Mesodermal cell (in vitro differentiated cells): ENCODE measurements around the gene ROGDI.
A peak's percentile ranks its signal among the peaks of the same experiment; 100 is the strongest.

ENCODE experiments used
- H3K27ac ChIP-seq: 2 replicates; pipeline ENCODE4 v1.7.0; 2013; ENCODE audit warnings: mild to moderate bottlenecking, low read depth, low read length, moderate library complexity; ENCODE audit not compliant: severe bottlenecking
- H3K36me3 ChIP-seq: 2 replicates; pipeline ENCODE4 v1.7.1; 2013; ENCODE audit warnings: mild to moderate bottlenecking, low read length, moderate library complexity; ENCODE audit not compliant: control insufficient read depth, insufficient read depth
- H3K4me1 ChIP-seq: one replicate; pipeline ENCODE4 v1.7.1; 2013; ENCODE audit warnings: mild to moderate bottlenecking, low read length; ENCODE audit not compliant: insufficient read depth, control insufficient read depth, poor library complexity, severe bottlenecking
- H3K4me3 ChIP-seq: 2 replicates; pipeline ENCODE4 v1.7.0; 2013; ENCODE audit warnings: low read length, control low read depth, mild to moderate bottlenecking; ENCODE audit not compliant: insufficient read depth, poor library complexity, severe bottlenecking; ENCODE audit errors: extremely low read depth
- H3K9me3 ChIP-seq: 2 replicates; pipeline ENCODE4 v1.7.1; 2013; ENCODE audit warnings: mild to moderate bottlenecking, low read length, moderate library complexity; ENCODE audit not compliant: control insufficient read depth
- WGBS, 2 experiments: methylation state at CpG; one replicate each; pipeline ENCODE4 v1.1.5; 2013; ENCODE audit warnings: missing lambda C conversion rate in 2 of 2; ENCODE audit not compliant: insufficient coverage in 2 of 2; 5-methylcytosine and 5-hydroxymethylcytosine counted together

ROGDI gene

DNA sequence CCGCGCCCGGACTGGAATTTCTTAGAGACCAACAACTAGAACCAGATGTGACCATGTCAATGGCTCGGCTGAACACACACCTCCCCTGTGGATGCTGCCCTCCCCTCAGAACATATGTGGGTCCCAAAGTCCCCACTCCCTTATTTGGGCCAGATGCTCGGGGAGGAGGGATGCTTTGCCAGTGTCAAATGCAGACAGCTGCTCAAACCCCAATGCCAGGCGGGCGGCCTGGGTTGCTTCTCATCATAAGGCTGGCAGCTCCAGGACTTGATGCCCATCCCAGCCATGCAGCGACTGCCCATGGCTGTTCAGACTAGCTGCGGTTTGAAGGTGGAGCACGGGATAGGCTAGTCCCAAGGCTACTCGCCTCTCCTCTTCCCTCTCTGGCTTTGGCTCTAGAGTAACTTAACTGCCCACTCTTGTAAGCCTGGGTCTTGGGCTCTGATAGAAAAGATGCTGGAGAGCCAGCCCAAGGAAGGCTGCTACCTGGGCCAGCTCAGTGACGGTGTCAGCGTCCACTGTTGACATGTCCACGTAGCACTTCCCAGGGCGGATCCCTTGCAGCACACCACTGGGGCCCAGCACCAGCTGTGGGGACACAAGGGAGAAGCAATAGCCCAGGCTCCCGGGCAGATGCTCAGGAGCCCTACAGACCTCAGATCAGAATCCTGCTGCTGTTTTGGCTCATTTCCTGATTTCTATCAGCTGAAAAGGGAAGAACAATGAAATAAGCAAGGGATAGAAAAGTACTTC is 11.0 kb upstream of the ROGDI start:
- Histone ChIP-seq H3K4me3 (no peak overlapping the region), H3K9me3 (no peaks in the 10 kb centered on the region), H3K27ac (no peak overlapping the region), H3K36me3 (peaks cover 87% of the 10 kb centered on the region), H3K4me1 (no peaks in the 10 kb centered on the region)
- 95 to 97% methylated on average over 12 to 13 of the region's 16 CpGs for WGBS, 2 experiments

DNA sequence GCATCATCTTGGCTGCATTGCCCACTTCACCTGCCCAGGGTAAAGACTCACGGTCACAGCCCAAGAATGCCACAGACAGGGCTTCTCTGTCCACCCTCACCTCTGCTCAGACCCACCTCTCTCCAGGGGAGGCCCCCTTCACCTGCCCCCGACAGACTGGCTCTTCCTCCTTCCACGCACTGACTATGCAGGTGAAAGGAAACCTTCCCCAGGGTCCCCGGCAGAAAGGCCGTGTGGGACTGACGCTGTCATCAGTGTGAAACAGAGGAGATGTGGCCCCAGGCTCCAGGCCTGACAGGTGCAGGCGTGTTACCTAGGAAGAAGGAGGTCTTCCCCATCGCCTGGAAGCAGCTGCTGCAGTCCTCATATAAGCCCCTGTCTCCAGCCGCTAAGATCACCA is 9.3 kb upstream of the ROGDI start:
- no peak overlapping the region for H3K4me3 ChIP-seq
- no peaks in the 10 kb centered on the region for H3K9me3 ChIP-seq
- no peak overlapping the region for H3K27ac ChIP-seq
- peaks cover 89% of the 10 kb centered on the region for H3K36me3 ChIP-seq
- H3K4me1 ChIP-seq, result no peaks in the 10 kb centered on the region
- WGBS, 2 experiments, result 96 to 100% methylated on average over 8 to 9 of the region's 9 CpGs

DNA sequence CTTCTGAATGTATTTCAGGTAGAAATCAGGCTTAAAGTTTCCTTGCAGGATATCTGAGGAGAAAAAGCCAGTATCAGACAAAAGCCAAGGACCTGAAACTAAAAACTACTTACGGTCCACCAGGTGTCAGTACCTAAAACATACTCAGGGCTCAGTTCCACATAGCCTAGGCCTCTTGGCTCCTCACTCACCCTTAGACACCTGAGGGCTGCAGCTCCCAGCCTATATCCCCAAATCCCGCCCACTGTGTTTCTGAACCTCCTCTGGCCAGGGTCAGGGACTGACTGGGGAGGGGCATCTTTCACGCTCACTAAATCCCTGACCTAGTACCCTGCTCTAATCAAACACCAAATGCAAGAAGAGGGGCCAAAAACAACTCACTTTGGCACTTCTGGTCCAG is 8.8 kb upstream of the ROGDI start:
- Histone ChIP-seq H3K4me3 (no peak overlapping the region), H3K27ac (no peak overlapping the region), H3K36me3 (peaks cover 90% of the 10 kb centered on the region), H3K9me3 (no peaks in the 10 kb centered on the region), H3K4me1 (no peaks in the 10 kb centered on the region)
- 67 to 100% methylated on average over 1 to 3 of the region's 3 CpGs for WGBS, 2 experiments

DNA sequence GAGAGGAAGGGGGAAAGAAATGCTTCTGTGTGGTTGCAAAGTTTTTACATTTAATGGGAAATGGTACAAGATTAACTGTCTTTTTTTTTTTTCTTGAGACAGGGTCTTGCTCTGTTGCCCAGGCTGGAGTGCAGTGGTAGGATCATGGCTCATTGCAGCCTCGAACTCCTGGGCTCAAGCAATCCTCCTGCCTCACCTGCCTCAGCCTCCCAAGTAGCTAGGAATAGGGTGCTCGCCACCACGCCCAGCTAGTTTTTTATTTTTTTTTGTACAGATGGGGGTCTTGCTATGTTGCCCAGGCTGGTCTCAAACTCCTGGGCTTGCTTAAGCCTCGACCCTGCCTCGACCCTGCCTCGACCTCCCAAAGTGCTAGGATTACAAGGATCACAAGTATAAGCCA is 3.8 kb upstream of the ROGDI start:
- H3K4me3 ChIP-seq, result no peak overlapping the region
- H3K27ac ChIP-seq, result no peak overlapping the region
- no peaks in the 10 kb centered on the region for H3K9me3 ChIP-seq
- H3K4me1 ChIP-seq, result peaks cover 18% of the 10 kb centered on the region
- 85 to 100% methylated on average over 3 to 4 of the region's 6 CpGs for WGBS, 2 experiments
- peaks cover 59% of the 10 kb centered on the region for H3K36me3 ChIP-seq

DNA sequence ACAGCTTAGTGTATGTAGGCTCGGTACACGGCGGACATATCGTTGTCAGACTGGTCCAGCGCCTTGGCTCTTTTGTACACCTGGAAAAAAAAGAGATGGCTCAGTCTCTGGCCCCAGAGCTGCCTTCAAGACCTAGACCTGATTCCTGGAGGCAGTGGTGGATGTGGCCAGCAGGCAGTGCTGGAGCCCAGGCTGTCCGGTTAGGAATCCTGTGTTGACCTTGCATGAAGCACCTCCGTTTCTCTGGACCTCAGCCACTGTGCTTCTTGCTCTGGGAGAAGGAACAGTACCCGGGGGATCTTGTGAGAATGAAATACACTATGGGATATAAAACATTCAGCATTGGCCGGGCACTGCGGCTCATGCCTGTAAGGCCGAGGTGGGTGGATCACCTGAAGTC is 2.8 kb upstream of the ROGDI start:
- Histone ChIP-seq H3K9me3 (no peaks in the 10 kb centered on the region), H3K36me3 (peaks cover 50% of the 10 kb centered on the region), H3K4me3 (no peak overlapping the region), H3K27ac (no peak overlapping the region), H3K4me1 (peaks cover 23% of the 10 kb centered on the region)
- 89 to 93% methylated on average over 5 to 11 of the region's 11 CpGs for WGBS, 2 experiments

DNA sequence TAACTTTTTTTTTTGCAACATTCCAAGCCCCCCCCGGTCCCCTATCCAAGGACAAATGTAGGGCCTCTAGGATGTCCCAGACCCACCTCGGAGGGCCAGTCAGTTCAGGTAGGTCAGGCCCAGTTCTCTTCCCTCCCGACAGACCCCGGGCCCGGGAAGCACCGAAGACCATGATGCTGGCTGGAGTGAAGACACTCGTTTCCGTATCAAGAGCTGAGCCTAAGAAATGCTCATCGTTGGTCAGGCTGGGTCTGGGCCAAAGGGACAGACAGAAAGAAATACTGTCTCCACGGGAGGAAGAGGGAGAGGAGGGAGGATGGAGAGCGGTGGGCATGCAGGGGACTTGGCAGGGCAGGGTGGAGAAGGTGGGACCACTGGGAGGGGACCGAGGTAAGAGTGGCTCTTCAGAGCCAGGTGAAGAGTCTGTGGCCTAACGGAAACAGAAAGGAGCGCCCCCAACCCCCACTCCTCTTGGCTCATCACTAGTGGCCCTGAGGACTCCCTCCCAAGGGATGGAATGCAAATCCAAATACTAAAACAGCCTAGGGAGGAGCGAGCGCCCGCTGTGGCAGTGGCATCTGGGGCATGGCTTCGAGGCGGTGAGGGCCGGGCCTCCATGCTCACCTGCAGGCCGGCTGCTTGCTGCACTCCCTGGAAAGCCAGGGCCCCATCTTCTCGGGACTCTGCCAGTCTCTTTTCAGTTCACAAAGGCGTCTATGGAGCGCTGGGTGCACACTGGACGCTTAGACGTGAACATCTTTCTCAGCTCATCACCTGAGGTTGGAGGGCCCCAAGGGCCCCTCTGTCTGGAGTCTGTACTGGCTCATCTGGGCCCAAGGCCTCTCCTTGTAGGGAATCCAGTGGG is 1.7 kb upstream of the ROGDI start:
- WGBS, 2 experiments, result 89 to 91% methylated on average over 22 to 24 of the region's 26 CpGs
- Histone ChIP-seq H3K27ac (peak overlapping the region; percentile 64), H3K4me3 (no peak overlapping the region), H3K9me3 (no peaks in the 10 kb centered on the region), H3K36me3 (peaks cover 52% of the 10 kb centered on the region), H3K4me1 (peaks cover 23% of the 10 kb centered on the region)

DNA sequence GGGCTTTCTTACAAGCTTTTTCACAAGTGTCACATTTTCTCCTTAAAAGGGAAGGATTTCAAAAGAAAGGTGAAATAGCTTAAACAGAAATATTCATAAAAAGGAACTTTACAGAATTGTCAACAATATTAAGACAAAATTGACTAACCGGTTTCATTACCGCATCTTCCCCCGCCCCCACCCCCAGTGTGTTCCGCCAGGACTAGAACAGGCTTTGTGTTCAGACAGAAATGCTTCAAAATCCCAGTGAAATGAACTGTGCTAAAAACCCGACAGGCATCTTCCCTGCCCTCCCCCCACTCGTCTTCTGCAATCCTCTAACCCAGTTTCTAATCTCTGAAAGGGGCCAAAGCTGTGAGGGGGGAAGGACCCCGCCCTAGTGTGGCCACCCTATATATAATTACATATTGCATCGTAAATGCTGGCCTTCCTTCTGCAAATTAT is 990 bp upstream of the ROGDI start:
- Histone ChIP-seq H3K36me3 (peaks cover 47% of the 10 kb centered on the region), H3K27ac (peak overlapping the region; percentile 81), H3K4me3 (peak overlapping the region; percentile 68), H3K4me1 (peaks cover 23% of the 10 kb centered on the region), H3K9me3 (no peaks in the 10 kb centered on the region)
- WGBS, 2 experiments, result 25 to 66% methylated on average over 1 to 6 of the region's 8 CpGs

DNA sequence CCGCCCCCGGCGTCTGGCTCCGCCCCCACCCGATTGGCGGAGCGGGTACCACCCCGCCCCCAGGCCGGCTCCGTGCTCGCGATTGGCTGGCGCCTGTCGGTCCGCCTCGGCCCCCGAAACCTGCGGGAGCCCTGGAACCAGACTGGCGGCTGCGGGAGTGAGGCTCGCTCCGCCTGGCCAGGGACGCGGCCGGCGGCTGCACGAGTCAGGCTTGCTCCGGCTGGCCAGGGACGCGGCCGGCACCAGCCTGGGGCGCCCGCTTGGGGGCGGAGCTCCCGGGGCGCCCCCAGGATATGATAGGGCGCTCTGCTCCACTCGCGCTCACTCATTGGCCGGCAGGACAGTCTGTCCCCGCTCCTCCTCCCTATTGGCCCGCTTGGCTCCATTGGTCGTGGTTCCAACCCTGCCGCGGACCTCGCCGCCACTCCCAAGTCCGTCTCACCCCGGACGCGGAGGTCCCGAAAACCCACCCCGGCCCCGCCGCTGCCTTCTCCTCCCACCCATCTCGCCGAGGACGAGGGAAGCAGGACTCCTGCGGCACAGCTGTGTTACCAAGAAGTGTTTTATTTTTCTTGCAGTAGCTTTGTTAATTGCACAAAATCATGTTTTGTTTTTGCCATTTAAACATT is 340 bp upstream of the ROGDI start:
- peaks cover 41% of the 10 kb centered on the region for H3K36me3 ChIP-seq
- WGBS, 2 experiments, result 0% methylated on average over 31 to 52 of the region's 59 CpGs
- no peaks in the 10 kb centered on the region for H3K9me3 ChIP-seq
- H3K4me1 ChIP-seq, result peaks cover 23% of the 10 kb centered on the region
- H3K4me3 ChIP-seq, result peak overlapping the region; percentile 68
- H3K27ac ChIP-seq, result peak overlapping the region; percentile 81

DNA sequence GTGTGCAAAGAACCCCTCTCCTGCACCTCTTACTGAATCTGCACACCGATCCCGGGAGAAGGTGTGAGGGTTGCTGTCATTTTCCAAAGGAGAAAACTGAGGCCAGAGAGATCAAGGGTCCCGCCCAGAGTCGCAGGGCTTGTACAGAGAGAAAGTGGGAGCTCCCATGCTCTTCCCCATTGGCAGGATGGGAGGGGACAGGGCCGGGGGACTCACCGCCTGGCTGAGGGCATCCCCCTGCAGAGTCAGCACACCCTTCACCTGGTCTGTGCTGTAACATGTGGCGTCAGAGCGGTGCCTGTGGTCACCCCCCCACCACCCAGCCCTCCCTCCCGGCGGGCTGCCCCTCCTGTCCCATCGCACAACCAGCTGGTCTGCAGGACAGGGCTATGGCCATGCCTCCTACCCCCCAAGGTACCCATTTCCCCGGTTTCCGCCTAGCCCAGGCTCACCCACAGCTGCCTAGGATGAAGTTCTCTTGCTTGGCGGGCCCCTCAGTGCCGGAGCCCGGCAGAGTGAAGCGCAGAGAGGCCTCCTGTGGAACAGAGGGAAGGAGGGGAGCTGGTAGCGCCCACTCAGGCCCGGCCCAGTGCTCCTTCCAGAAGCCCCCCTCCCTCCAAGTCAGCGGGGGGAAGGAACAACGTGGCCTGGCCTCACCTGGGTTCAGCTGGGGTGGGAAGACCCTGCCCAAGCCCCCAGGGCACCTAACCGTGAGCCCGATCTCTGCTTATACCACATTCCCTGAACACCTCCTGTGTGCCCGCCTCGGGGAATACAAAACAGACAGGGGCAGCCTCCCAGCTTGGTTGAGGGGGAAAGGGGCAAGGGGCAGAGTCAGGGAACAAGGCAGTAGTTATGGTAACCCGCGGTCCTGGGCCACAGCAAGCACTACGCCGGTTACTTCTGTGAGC is 1.1 kb downstream of the ROGDI start:
- Histone ChIP-seq H3K4me1 (peaks cover 23% of the 10 kb centered on the region), H3K9me3 (no peaks in the 10 kb centered on the region), H3K36me3 (peaks cover 30% of the 10 kb centered on the region), H3K27ac (no peak overlapping the region), H3K4me3 (peak overlapping the region; percentile 68)
- 58 to 60% methylated on average over 14 to 15 of the region's 29 CpGs for WGBS, 2 experiments
